ENCODE measurements around the gene GINS1.

The GINS1 gene

GRCh38 chr20:25364180-25364788 lies 43.2 kb upstream of the GINS1 start:
- no peak overlapping the region for H3K27ac ChIP-seq (replicated peaks)

GRCh38 chr20:25364879-25365699 lies 42.4 kb upstream of the GINS1 start:
- H3K4me3 ChIP-seq (replicated peaks; ENCODE audit: insufficient read depth, low read length): no peak overlapping the region
- H3K27me3 ChIP-seq (ENCODE audit: insufficient read depth, poor library complexity, severe bottlenecking): no peaks in the 10 kb centered on the region
- no peak for DNase-seq (ENCODE audit: low read depth in 1 of 2, low spot score in 1 of 2)
- H3K27ac ChIP-seq (replicated peaks): no peak overlapping the region
- TF ChIP-seq REST (IDR thresholded peaks at IDR 0.05; ENCODE audit: insufficient replicate concordance, low read depth): no peak
- TF ChIP-seq POLR2AphosphoS5 (IDR thresholded peaks at IDR 0.05; ENCODE audit: low read depth): no peak
- TF ChIP-seq CTCF (IDR thresholded peaks at IDR 0.05; ENCODE audit: insufficient read depth, low read length): no peak
- TF ChIP-seq SPI1 (IDR thresholded peaks at IDR 0.05; ENCODE audit: borderline replicate concordance, low read depth): no peak
- no peak for TF ChIP-seq GABPA (IDR thresholded peaks at IDR 0.05; ENCODE audit: low read depth)

More at GRCh38 chr20:25364180-25364788, 43.2 kb upstream of the GINS1 start:
- Histone ChIP-seq H3K4me3 (replicated peaks; ENCODE audit: insufficient read depth, low read length) (no peak overlapping the region), H3K27me3 (ENCODE audit: insufficient read depth, poor library complexity, severe bottlenecking) (no peaks in the 10 kb centered on the region)
- TF ChIP-seq POLR2AphosphoS5 (IDR thresholded peaks at IDR 0.05; ENCODE audit: low read depth): no peak
- TF ChIP-seq REST (IDR thresholded peaks at IDR 0.05; ENCODE audit: insufficient replicate concordance, low read depth): no peak
- no peak for TF ChIP-seq CTCF (IDR thresholded peaks at IDR 0.05; ENCODE audit: insufficient read depth, low read length)
- no peak for TF ChIP-seq SPI1 (IDR thresholded peaks at IDR 0.05; ENCODE audit: borderline replicate concordance, low read depth)
- no peak for TF ChIP-seq GABPA (IDR thresholded peaks at IDR 0.05; ENCODE audit: low read depth)
- DNase-seq (ENCODE audit: low read depth in 1 of 2, low spot score in 1 of 2): no peak

GRCh38 chr20:25368526-25368925 lies 38.9 kb upstream of the GINS1 start:
- Histone ChIP-seq H3K4me3 (replicated peaks; ENCODE audit: insufficient read depth, low read length) (no peak overlapping the region), H3K27me3 (ENCODE audit: insufficient read depth, poor library complexity, severe bottlenecking) (no peaks in the 10 kb centered on the region), H3K27ac (replicated peaks) (no peak overlapping the region)
- TF ChIP-seq POLR2AphosphoS5 (IDR thresholded peaks at IDR 0.05; ENCODE audit: low read depth): no peak
- DNase-seq (ENCODE audit: low read depth in 1 of 2, low spot score in 1 of 2): no peak

GRCh38 chr20:25368976-25369375 lies 38.5 kb upstream of the GINS1 start:
- H3K4me3 ChIP-seq (replicated peaks; ENCODE audit: insufficient read depth, low read length): no peak overlapping the region
- no peak for DNase-seq (ENCODE audit: low read depth in 1 of 2, low spot score in 1 of 2)
- no peak for TF ChIP-seq GABPA (IDR thresholded peaks at IDR 0.05; ENCODE audit: low read depth)
- no peak for TF ChIP-seq SPI1 (IDR thresholded peaks at IDR 0.05; ENCODE audit: borderline replicate concordance, low read depth)
- no peak overlapping the region for H3K27ac ChIP-seq (replicated peaks)
- H3K27me3 ChIP-seq (ENCODE audit: insufficient read depth, poor library complexity, severe bottlenecking): no peaks in the 10 kb centered on the region

Data from HL-60 (cell line).